ENCODE data around the gene DARS1.
A peak's percentile ranks its signal among the peaks of the same experiment; 100 is the strongest.
"Not testable (repeated sequence)": the region's sequence is repeated elsewhere in the genome, so short reads cannot be mapped to it uniquely, and the experiment has no call there.

The DARS1 gene

DNA sequence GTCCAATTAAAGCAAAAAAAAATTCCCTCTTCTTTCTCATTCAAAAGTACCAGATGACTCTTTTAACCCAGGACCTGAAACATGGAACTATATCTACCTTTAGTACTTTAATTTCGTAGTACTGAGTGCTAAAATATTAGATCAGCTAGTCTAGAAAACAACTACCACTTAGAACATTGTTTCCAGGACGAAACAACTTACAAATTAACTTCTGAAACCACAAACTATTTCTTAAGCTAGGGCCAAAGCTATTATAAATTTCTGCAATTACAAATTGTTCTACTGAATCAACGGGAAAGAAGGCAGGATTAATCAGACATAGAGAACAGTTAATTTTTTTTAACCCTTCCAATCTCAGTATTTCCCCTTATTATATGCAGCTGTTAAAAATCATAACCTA lies 39.9 kb downstream of the DARS1 start:
- peak; percentile 1 for DNase-seq (ENCODE audit: low read depth)

DNA sequence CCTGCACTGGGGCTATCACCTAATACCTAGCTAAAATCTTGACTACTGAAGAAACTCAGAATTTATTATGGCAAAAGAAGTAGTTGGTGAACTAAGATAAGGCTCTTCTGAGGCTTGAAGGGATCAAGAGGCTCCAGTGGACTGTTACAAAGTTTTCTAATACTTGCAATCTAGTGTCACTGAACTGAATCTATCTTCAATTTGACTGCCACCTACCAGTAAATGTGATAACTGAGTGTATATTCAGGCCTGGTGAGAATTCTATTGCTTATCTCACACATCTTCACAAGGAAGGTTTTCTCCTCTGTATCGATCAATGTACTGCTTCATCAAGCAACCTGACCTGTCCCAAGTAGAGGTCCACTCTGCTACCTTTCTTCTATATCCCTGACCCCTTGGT lies 40.8 kb downstream of the DARS1 start:
- no peak for DNase-seq (ENCODE audit: low read depth)

DNA sequence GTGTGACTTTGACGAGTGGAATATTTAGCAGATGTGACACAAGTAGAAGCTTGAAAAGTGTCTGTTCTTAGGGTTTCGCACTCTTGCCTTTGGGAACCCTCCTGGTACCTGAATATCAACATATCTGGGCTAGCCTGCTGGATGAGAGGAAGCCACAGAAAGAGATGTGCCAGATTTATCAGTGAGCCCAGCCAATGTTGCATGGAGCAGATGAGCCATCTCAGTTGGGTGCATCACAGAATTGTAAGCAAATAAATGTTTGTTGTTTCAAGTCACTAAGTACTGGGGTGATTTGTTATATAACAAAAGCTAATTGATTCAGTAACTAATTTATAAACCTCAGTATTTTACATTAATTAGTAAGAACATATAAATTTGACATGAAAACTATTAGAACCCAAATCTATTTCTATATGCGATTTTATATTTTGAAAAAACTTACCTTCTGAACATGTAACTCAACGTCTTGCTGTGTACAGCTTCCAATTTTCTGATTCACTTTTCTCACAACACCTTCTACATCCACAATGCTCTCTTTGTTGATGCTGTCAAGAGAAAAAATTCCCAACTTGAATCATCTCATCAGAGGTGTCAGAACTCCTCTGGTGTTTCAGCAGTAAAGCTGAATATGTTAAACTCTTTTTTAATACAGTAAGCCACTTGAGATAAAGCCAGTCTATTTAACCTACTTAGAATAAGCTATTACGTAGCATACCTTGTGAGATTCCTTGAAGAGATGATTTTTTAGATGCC lies 42.3 kb downstream of the DARS1 start:
- no peak for DNase-seq (ENCODE audit: low read depth)

DNA sequence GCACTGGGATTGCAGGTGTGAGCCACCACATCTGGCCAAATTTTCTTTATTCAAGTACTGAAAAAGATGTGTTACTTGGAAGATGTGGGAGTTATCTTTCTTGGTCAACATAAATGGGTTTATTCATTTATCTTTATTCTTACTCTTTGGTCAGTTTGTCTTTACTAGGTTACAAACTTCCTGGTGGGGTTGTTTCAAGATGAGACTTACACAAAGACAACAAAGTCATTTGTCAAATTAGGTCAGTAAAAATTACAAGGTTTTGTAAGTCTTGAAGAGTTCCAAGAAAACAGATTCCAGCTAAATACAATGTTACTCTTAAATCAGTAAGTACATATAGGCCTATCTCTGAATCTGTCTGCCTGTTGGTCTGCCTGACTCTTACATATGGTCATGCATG lies 48.9 kb downstream of the DARS1 start:
- no peak for DNase-seq (ENCODE audit: low read depth)

DNA sequence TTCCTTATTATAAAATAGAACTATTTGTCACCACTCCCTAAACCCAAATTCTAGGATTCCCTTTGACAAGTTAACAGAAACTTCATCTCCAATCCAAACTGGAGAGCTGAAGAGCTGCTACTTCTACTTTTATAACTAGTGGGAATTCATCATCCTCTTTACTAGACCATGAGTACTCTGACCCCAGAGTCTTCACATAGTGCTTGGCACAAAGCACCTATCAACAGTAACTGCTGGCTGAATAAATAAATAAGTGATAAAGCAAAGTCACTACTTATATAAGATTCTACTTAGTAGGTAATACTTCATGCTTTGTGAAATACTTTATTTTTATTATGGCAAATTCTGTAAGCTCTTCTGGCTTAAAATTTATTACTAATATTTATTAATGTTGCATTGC lies 49.5 kb downstream of the DARS1 start:
- no peak for DNase-seq (ENCODE audit: low read depth)

- DNase-seq (ENCODE audit: low read depth), result no peak
These were observed 53.5 kb downstream of the DARS1 start for GRCh38 chr2:135931776-135932443.

- DNase-seq (ENCODE audit: low read depth), result no peak
These were observed 58.8 kb downstream of the DARS1 start for GRCh38 chr2:135926605-135927004.

- DNase-seq (ENCODE audit: low read depth), result no peak
These were observed 59.9 kb downstream of the DARS1 start for GRCh38 chr2:135925571-135925970.

GRCh38 chr2:135916207-135916606 lies 69.2 kb downstream of the DARS1 start:
- no peak for DNase-seq (ENCODE audit: low read depth)

DNA sequence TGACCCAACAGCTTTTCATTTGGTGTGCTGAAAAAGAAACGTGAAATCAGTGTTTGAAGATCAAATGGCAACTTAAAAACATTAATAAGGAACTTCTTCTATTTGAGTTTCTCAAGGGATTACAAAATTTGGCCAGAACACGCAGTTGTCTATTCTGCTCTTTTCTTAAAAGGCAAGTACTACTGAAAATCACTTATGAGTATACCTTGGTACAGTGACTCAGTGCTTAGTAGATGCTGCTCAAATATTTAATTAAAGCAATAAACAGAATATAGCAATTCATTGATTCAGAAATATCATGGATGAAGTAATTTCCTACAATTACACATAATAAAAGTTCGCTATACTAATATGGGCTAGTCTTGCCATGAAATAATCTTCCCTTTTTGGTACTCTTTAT lies 70.9 kb downstream of the DARS1 start:
- DNase-seq (ENCODE audit: low read depth), result no peak

- no peak for DNase-seq (ENCODE audit: low read depth)
These were observed 71.6 kb downstream of the DARS1 start for GRCh38 chr2:135913727-135914365.

GRCh38 chr2:135909976-135910375 lies 75.5 kb downstream of the DARS1 start:
- no peak for DNase-seq (ENCODE audit: low read depth)

GRCh38 chr2:135905679-135906078 lies 79.7 kb downstream of the DARS1 start:
- no peak for DNase-seq (ENCODE audit: low read depth)

- DNase-seq (ENCODE audit: low read depth), result peak; percentile 25
These were observed 81.0 kb downstream of the DARS1 start for GRCh38 chr2:135904341-135904989.

DNA sequence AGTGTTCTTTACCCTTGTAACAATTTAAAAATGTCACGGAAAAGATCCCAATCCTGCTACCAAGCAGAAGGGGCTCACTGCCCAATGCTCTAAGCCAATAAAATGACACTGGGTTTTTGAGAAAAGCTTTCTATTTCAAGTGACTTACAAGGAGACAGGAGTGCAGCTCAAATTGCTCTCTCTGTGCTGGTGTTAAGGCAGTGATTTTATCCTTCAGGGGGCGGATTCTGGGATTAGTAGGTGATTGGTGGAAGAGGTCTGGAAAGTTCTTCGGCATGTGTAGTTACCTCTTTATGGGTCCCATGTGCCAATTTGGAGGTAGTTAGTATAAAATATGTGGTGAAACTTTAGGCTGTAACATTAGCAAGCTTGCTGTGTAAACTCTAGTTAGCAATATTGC lies 81.8 kb downstream of the DARS1 start:
- DNase-seq (ENCODE audit: low read depth), result no peak

- DNase-seq (ENCODE audit: low read depth), result no peak
These were observed 85.9 kb downstream of the DARS1 start for GRCh38 chr2:135899567-135899966.

- no peak for DNase-seq (ENCODE audit: low read depth)
These were observed 87.1 kb downstream of the DARS1 start for GRCh38 chr2:135898234-135898786.

DNA sequence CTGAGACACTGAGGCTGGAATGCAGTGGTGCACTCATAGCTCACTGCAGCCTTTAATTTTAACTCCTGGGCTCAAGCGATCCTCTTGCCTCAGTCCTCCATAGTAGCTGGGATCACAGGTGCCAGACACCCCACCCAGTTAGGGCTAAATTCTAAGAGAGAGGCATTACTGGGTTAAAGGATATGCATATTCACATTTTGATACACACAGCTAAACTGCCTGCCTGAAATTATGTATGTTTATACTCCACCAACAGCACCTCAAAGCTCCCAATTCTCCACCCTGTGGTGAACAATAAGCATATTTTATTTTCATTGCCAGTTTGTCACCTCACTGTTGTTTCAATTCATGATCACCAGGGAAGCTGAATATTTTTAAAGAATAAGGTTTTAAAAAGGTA lies 90.5 kb downstream of the DARS1 start:
- no peak for DNase-seq (ENCODE audit: low read depth)

DNA sequence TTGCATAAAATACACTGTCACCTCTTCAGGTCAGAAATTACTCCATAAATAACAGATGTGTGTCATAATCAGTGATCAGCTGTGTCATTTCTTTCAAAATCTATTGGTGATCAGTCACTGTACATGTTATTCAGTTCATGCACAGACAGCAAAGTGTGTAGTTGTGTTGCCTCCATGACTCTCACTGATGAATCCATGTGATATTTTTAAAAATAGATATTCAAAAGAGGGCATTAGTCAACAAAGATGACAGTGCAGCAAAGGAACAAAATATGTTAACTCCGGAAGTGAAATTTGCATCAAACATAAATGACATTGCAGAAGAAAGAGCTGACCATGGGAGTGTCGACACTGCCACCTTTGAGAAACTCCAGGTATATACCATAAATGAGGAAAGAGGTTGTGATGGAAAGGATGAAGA lies 92.0 kb downstream of the DARS1 start:
- DNase-seq (ENCODE audit: low read depth), result no peak

- DNase-seq (ENCODE audit: low read depth), result no peak
These were observed 94.6 kb downstream of the DARS1 start for GRCh38 chr2:135890835-135891234.

- DNase-seq (ENCODE audit: low read depth), result no peak
These were observed 95.3 kb downstream of the DARS1 start for GRCh38 chr2:135890149-135890548.

DNA sequence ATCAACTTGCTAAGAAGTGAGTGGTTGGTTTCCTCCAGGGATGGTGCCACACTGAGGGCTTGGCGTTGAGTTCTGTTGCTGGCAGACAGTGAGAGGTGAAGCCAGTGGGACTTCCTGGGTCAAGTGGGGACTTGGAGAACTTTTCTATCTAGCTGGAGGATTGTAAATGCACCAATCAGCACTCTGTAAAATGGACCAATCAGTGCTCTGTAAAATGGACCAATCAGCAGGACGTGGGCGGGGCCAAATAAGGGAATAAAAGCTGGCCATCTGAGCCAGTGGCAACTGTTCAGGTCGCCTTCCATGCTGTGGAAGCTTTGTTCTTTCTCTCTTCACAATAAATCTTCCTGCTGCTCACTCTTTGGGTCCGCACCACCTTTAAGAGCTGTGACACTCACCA lies 96.8 kb downstream of the DARS1 start:
- not testable (repeated sequence) for DNase-seq (ENCODE audit: low read depth)

All from GM04503 (cell line).